Panc1 (cell line): ENCODE results near the gene COPS8. TPM values are rescaled to one million over a fixed set of nuclear protein-coding genes. Genes with fewer than 3 reads are reported as not detected.

Experiments
- ATAC-seq: fragments of 200-7000 bp; cut with Tn5 transposase; 2 replicates; pipeline ENCODE4 v1.9.1; 2020; ENCODE audit warnings: mild to moderate bottlenecking, moderate library complexity
- BruUV-seq: library from RNA; stranded (reverse); fragments of 400-500 nt; replicated peaks from 2 replicates; lab custom pipeline; 2021; lab: Mats Ljungman, UMichigan
- CTCF ChIA-PET: fragments of 300-600 bp; sonication (Branson Sonifier 250); formaldehyde crosslinking; loops from one replicate; lab custom pipeline; 2022; ENCODE audit warnings: antibody characterized with exemption; lab: Charles Lee
- POLR2A ChIA-PET: fragments of 300-600 bp; sonication (Branson Sonifier 250); formaldehyde crosslinking; loops from one replicate; lab custom pipeline; 2022; ENCODE audit warnings: antibody characterized with exemption; lab: Charles Lee
- DNase-seq: peaks from one replicate; pipeline ENCODE4 v3.0.0-alpha.2; 2010; ENCODE audit warnings: low read depth, low spot score
- H3K27ac ChIP-seq: 2 replicates; pipeline ENCODE4 v1.5.1; 2011; ENCODE audit warnings: mild to moderate bottlenecking, low read length, inconsistent platforms
- H3K27me3 ChIP-seq: fragments of 200-500 bp; sonication (Bioruptor generic); 2 replicates; pipeline ENCODE4 v1.6.0; 2014; ENCODE audit warnings: low read length, inconsistent platforms; ENCODE audit not compliant: control insufficient read depth, insufficient read depth
- H3K36me3 ChIP-seq: fragments of 200-500 bp; sonication (Bioruptor generic); 2 replicates; pipeline ENCODE4 v1.5.1; 2014; ENCODE audit warnings: inconsistent platforms, mild to moderate bottlenecking, low read length, moderate library complexity; ENCODE audit not compliant: control insufficient read depth, insufficient read depth
- H3K4me1 ChIP-seq: 2 replicates; pipeline ENCODE4 v1.5.1; 2011; ENCODE audit warnings: inconsistent platforms, mild to moderate bottlenecking, low read length, moderate library complexity; ENCODE audit not compliant: control insufficient read depth, insufficient read depth
- H3K4me3 ChIP-seq, 2 experiments: 2 replicates each; pipeline ENCODE4 v1.5.1; 2011 to 2012; ENCODE audit warnings: low read depth in 2 of 2, low read length in 2 of 2, mild to moderate bottlenecking in 2 of 2, inconsistent platforms in 1 of 2, moderate library complexity in 1 of 2
- H3K9me3 ChIP-seq: fragments of 200-500 bp; sonication (Bioruptor generic); 2 replicates; pipeline ENCODE4 v1.5.1; 2014; ENCODE audit warnings: low read depth, mild to moderate bottlenecking, inconsistent platforms, low read length, moderate library complexity; ENCODE audit not compliant: control insufficient read depth, insufficient read depth
- POLR2AphosphoS5 ChIP-seq: IDR thresholded peaks from 2 replicates; pipeline ENCODE4 v1.6.1; 2012; ENCODE audit warnings: mild to moderate bottlenecking, low read depth, low read length, moderate library complexity
- SIN3A ChIP-seq: IDR thresholded peaks from 2 replicates; pipeline ENCODE4 v1.6.1; 2012; ENCODE audit warnings: low read depth, mild to moderate bottlenecking, low read length, moderate library complexity, borderline replicate concordance; ENCODE audit not compliant: insufficient read depth
- TCF7L2 ChIP-seq: IDR thresholded peaks from 2 replicates; pipeline ENCODE4 v1.6.1; 2011; ENCODE audit warnings: mild to moderate bottlenecking, low read depth, low read length, inconsistent platforms
- in situ Hi-C: cut with HindIII; loops from 2 replicates; pipeline ENCODE4 v1.10.0; 2016; ENCODE audit warnings: low sequenced_read_pairs, low pct_unique_long_range_greater_than_20kb
- intact Hi-C: fragments of 100-400 bp; cut with micrococcal nuclease; formaldehyde crosslinking; loops from one replicate; pipeline ENCODE4 v1.10.0; 2022; ENCODE audit not compliant: unreplicated experiment
- total RNA-seq: library from RNA; stranded (reverse); gene quantifications from one replicate; pipeline ENCODE4 v1.2.1, GENCODE V29; 2021; ENCODE audit not compliant: unreplicated experiment
- TF ChIP-seq, protein P1 (sequence below): fragments of 450-650 bp; IDR thresholded peaks from 2 replicates; pipeline ENCODE4 v1.5.1; 2017; ENCODE audit warnings: mild to moderate bottlenecking
- TF ChIP-seq, protein P2 (sequence below), 2 experiments: IDR thresholded peaks; 2 replicates each; pipeline ENCODE4 v1.6.1; 2011 to 2012; ENCODE audit warnings: low read depth in 2 of 2, control low read depth in 1 of 2, low read length in 1 of 2, mild to moderate bottlenecking in 1 of 2, moderate library complexity in 1 of 2; ENCODE audit not compliant: insufficient read depth in 1 of 2

The COPS8 gene
- total RNA-seq, 1 experiment from 2014 or later: 57.9 TPM

DNA sequence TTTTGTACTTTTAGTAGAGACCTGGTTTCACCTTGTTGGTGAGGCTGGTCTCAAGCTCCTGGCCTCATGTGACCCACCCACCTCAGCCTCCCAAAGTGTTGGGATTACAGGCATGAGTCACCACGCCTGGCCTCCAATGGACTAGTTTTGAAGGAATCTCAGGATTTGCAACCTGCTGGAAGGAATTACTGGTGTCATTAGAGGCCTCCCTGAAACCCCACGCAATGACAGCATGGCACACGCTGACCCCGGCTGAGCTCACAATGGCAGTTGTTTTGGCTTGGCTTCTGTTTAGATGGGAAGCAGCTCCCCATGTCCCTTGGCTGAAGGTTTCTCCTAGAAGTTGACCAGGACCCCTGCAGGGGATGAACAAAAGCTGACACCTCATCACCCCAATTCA lies 23.1 kb upstream of the COPS8 start:
- BruUV-seq: no TSS peak
- H3K4me3 ChIP-seq: no peak overlapping the region
- no peaks in the 10 kb centered on the region for H3K27me3 ChIP-seq
- ATAC-seq: no peak
- H3K27ac ChIP-seq: no peak overlapping the region
- intact Hi-C loops: loop anchor here (5.0 kb wide), 1 partner anchor 550 kb away; no protein-coding TSS in a partner anchor
- ChIA-PET POLR2A (interaction anchor here (0.6 kb wide), 1 partner anchor 342 kb away, joined by 4 read pairs; no protein-coding TSS in a partner anchor), CTCF (interaction anchor here (0.6 kb wide), 1 partner anchor 550 kb away, joined by 3 read pairs; no protein-coding TSS in a partner anchor)
- TF ChIP-seq TCF7L2: no peak
- TF ChIP-seq, protein P1, sequence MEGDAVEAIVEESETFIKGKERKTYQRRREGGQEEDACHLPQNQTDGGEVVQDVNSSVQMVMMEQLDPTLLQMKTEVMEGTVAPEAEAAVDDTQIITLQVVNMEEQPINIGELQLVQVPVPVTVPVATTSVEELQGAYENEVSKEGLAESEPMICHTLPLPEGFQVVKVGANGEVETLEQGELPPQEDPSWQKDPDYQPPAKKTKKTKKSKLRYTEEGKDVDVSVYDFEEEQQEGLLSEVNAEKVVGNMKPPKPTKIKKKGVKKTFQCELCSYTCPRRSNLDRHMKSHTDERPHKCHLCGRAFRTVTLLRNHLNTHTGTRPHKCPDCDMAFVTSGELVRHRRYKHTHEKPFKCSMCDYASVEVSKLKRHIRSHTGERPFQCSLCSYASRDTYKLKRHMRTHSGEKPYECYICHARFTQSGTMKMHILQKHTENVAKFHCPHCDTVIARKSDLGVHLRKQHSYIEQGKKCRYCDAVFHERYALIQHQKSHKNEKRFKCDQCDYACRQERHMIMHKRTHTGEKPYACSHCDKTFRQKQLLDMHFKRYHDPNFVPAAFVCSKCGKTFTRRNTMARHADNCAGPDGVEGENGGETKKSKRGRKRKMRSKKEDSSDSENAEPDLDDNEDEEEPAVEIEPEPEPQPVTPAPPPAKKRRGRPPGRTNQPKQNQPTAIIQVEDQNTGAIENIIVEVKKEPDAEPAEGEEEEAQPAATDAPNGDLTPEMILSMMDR: no peak
- TF ChIP-seq SIN3A: no peak
- TF ChIP-seq POLR2AphosphoS5: no peak
- TF ChIP-seq, protein P2, sequence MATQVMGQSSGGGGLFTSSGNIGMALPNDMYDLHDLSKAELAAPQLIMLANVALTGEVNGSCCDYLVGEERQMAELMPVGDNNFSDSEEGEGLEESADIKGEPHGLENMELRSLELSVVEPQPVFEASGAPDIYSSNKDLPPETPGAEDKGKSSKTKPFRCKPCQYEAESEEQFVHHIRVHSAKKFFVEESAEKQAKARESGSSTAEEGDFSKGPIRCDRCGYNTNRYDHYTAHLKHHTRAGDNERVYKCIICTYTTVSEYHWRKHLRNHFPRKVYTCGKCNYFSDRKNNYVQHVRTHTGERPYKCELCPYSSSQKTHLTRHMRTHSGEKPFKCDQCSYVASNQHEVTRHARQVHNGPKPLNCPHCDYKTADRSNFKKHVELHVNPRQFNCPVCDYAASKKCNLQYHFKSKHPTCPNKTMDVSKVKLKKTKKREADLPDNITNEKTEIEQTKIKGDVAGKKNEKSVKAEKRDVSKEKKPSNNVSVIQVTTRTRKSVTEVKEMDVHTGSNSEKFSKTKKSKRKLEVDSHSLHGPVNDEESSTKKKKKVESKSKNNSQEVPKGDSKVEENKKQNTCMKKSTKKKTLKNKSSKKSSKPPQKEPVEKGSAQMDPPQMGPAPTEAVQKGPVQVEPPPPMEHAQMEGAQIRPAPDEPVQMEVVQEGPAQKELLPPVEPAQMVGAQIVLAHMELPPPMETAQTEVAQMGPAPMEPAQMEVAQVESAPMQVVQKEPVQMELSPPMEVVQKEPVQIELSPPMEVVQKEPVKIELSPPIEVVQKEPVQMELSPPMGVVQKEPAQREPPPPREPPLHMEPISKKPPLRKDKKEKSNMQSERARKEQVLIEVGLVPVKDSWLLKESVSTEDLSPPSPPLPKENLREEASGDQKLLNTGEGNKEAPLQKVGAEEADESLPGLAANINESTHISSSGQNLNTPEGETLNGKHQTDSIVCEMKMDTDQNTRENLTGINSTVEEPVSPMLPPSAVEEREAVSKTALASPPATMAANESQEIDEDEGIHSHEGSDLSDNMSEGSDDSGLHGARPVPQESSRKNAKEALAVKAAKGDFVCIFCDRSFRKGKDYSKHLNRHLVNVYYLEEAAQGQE (IDR thresholded peaks at IDR 0.05; ENCODE audit: insufficient read depth in 1 of 2, low read depth in 2 of 2, low read length in 1 of 2): no peak
- in situ Hi-C loops: no loop called here
- no peak for DNase-seq
- H3K36me3 ChIP-seq: no peaks in the 10 kb centered on the region
- no peaks in the 10 kb centered on the region for H3K9me3 ChIP-seq
- no peaks in the 10 kb centered on the region; the same call in 1 of the 2 replicates for H3K4me1 ChIP-seq

DNA sequence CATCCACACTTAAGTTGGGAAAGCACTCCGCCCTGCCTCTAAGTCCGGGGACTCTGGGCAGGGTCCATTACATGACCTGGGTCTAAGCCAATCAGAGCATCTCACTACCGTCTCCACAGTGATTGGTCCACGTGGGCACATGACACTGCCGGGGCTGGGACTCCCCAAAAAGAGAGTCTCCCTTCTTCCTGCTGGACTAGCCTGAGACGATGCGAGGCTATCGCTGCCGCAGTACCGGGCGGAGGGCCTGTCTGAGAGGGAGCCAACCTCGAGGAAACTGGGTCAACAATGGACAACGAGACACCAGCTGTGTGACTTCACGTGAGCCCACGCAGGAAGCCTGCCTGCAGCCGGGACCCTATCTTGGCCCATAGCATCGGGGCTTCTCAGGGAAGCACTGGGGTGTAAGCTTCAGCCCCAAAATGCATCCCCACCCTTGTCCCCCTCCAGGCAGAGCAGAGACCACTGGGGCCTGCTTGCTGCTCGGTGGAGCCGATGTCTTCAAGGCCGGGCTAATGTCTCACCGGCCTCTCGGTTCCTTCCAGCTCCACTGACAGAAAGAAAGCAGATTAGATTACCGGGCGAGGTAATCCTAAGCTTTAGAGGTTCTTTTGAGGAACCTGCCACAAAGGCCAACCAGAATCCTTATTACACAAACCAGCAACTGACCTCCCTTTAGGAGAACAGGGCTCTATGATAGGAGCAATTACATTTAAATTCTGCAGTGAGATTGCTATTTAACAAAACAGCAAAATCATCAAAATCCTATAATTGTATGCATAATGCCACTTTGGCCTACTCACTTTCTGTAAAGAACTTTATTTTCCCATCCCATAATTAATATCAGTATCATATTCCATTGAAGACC lies 21.3 kb upstream of the COPS8 start:
- Histone ChIP-seq H3K4me3 (no peak overlapping the region), H3K36me3 (no peaks in the 10 kb centered on the region), H3K27ac (no peak overlapping the region), H3K27me3 (0 out of 2 replicates have a peak, but pooled peaks cover 2% of the 10 kb centered on the region), H3K9me3 (no peaks in the 10 kb centered on the region), H3K4me1 (no peaks in the 10 kb centered on the region; the same call in 1 of the 2 replicates)
- ATAC-seq (no peak), DNase-seq (no peak)
- TF ChIP-seq SIN3A (no peak), TCF7L2 (no peak), POLR2AphosphoS5 (no peak)
- TF ChIP-seq, protein P1: no peak
- TF ChIP-seq, protein P2 (IDR thresholded peaks at IDR 0.05; ENCODE audit: insufficient read depth in 1 of 2, low read depth in 2 of 2, low read length in 1 of 2): no peak
- in situ Hi-C loops (no loop called here), intact Hi-C loops (loop anchor here (5.0 kb wide), 1 partner anchor 552 kb away; no protein-coding TSS in a partner anchor)
- POLR2A ChIA-PET: no interaction called here
- no TSS peak for BruUV-seq
- CTCF ChIA-PET: no interaction called here
